Stimulated activated CD4-positive, alpha-beta T cell treated with anti-CD3 and anti-CD28 coated beads, Interleukin-1b, Interleukin-23, amount 100 ng/mL, for 4 hours (primary cell): Measurements from ENCODE around the gene CSF3.
"Not testable (repeated sequence)": the region's sequence is repeated elsewhere in the genome, so short reads cannot be mapped to it uniquely, and the experiment has no call there.

Experiments used
- DNase-seq, 2 donors: peaks; one replicate each; pipeline ENCODE4 v3.0.0-alpha.2; 2020; ENCODE audit warnings: low read depth in 2 of 2

CSF3 gene

DNA sequence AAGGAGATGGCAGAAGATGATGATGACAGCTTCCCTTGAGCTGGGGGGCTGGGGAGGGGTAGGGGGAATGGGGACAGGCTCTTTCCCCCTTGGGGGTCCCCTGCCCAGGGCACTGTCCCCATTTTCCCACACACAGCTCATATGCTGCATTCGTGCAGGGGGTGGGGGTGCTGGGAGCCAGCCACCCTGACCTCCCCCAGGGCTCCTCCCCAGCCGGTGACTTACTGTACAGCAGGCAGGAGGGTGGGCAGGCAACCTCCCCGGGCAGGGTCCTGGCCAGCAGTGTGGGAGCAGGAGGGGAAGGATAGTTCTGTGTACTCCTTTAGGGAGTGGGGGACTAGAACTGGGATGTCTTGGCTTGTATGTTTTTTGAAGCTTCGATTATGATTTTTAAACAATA, 17.7 kb upstream of the CSF3 start:
- DNase-seq, result no peak

GRCh38 chr17:39999067-39999466, 16.2 kb upstream of the CSF3 start:
- no peak for DNase-seq

DNA sequence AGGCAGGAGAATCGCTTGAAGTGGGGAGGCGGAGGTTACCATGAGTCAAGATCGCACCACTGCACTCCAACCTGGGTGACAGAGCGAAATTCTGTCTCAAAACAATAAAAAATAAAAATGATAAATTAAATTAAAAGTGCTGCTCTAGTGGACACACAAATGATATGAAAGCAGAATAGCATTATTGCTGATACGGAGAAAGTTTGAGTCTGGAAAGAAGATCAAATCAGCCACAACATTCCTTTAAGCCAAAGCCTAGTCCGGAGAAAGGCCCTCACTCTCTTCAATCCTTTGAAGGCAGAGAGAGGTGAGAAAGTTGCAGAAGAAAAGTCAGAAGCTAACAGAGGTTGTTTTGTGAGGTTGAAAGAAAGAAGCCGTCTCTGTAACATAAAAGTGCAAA, 15.1 kb upstream of the CSF3 start:
- DNase-seq, result no peak

DNA sequence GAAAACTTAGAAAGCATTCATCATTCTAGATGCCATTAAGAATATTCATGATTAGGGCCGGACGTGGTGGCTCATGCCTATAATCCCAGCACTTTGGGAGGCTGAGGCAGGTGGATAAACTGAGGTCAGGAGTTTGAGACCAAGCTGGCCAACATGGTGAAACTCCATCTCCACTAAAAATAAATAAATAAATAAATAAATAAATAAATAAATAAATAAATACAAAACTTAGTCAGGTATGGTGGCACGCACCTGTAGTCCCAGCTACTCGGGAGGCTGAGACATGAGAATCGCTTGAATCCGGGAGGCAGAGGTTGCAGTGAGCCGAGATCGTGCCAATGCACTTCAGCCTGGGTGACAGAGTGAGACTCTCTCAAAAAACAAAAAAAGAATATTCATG, 13.9 kb upstream of the CSF3 start:
- DNase-seq, result not testable (repeated sequence)

DNA sequence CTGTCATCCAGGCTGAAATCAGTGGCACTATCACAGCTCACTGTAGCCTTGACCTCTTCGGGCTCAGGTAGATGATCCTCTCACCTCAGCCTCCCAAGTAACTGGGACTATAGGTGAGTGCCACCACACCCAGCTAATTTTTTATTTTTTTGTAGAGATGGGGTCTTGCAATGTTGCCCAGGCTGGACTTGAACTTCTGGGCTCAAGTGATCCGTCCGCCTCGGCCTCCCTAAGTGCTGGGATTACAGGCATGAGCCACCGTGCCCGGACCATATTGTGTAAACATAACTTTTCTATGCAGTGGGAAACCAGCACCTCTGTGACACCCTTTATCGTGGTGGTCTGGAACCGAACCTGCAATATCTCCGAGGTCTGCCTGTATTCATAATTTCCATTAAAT, 11.2 kb upstream of the CSF3 start:
- DNase-seq, result no peak

- no peak for DNase-seq
These were observed 10.5 kb upstream of the CSF3 start for GRCh38 chr17:40004712-40005111.

DNA sequence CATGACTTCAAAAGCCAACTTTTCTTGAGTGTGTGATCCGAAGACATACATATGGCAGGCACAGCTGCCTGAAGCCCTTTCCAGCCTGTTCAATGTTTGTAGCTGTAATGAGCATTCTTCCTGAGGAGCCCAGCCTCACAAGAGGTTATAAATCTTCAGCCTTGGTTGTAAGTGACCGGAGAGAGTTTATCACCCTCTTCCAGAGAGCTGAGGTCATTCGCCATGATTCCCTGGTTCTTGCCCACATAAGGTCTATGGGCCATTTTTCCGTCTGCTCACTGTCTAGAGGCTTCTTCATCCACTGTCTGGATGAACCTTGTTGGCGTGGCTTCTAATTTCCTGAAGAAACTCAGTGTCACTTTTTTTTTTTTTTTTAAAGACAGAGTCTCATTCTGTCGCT, 9.7 kb upstream of the CSF3 start:
- DNase-seq, result no peak

DNA sequence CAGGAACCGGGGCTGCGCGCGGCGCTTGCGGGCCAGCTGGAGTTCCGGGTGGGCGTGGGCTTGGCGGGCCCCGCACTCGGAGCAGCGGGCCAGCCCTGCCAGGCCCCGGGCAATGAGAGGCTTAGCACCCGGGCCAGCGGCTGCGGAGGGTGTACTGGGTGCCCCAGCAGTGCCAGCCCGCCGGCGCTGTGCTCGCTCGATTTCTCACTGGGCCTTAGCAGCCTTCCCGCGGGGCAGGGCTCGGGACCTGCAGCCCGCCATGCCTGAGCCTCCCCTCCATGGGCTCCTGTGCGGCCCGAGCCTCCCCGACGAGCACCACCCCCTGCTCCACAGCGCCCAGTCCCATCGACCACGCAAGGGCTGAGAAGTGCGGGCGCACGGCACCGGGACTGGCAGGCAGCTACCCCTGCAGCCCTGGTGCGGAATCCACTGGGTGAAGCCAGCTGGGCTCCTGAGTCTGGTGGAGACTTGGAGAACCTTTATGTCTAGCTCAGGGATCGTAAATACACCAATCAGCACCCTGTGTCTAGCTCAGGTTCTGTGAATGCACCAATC, 4.2 kb upstream of the CSF3 start:
- DNase-seq, result not testable (repeated sequence)

DNA sequence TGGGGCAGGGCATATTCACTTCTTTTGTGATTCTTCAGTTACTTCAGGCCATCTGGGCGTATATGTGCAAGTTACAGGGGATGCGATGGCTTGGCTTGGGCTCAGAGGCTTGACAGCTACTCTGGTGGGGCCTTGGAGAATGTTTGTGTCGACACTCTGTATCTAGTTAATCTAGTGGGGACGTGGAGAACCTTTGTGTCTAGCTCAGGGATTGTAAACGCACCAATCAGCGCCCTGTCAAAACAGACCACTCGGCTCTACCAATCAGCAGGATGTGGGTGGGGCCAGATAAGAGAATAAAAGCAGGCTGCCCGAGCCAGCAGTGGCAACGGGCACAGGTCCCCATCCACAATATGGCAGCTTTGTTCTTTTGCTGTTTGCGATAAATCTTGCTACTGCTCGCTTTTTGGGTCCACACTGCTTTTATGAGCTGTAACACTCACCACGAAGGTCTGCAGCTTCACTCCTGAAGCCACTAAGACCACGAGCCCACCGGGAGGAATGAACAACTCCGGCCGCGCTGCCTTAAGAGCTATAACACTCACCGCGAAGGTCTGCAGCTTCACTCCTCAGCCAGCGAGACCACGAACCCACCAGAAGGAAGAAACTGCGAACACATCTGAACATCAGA, 3.1 kb upstream of the CSF3 start:
- not testable (repeated sequence) for DNase-seq

- DNase-seq, result no peak
These were observed 762 bp upstream of the CSF3 start for GRCh38 chr17:40014375-40014980.

- no peak for DNase-seq
These were observed 1.1 kb downstream of the CSF3 start for GRCh38 chr17:40015998-40016985.

DNA sequence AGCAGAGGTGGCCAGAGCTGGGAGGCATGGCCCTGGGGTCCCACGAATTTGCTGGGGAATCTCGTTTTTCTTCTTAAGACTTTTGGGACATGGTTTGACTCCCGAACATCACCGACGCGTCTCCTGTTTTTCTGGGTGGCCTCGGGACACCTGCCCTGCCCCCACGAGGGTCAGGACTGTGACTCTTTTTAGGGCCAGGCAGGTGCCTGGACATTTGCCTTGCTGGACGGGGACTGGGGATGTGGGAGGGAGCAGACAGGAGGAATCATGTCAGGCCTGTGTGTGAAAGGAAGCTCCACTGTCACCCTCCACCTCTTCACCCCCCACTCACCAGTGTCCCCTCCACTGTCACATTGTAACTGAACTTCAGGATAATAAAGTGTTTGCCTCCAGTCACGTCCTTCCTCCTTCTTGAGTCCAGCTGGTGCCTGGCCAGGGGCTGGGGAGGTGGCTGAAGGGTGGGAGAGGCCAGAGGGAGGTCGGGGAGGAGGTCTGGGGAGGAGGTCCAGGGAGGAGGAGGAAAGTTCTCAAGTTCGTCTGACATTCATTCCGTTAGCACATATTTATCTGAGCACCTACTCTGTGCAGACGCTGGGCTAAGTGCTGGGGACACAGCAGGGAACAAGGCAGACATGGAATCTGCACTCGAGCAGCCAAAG, 2.3 kb downstream of the CSF3 start:
- DNase-seq, result no peak

DNA sequence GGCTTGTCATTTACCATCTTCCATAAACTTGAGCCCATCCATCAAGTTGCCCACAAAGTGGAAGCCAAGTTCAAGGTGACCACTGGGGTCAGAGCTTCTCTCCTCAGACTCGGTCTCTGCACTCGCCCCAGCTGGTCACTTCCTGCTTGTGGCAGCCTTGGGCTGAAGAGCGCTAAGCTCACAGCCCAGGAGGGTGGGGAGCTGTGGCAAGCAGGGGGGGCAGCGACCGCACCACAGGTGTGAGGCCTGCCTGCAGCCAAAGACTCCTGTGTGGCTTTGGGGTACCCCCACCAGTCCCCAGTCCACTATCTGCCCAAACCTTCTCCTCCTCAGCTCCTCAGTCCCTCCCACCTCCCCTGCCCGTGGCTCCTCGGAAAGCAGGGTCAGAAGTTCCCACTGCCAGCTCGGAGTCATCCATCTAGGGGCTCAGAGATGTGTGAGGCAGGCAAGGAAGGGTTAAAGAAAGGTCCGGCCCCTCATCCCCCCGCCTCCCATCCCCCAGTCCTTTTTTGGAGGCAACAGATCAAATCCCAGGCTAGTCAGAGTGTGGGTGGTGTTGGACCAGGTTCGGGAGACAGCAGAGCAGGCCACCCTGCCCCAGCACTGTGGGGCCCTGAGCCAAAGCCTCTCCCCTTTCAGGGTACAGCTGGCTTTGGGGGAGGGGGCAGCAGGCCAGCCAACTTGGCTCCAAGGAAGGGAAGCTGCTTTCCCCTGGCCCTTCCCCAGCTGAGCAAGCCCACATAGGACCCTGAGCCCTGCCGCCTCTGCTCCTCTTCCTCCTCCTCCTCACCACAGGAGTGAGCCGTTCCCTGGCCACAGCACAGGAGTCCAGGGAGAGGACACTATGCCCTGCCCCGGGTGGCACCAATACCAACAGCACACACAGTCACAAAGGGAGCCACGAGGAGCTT, 3.2 kb downstream of the CSF3 start:
- DNase-seq, result no peak

DNA sequence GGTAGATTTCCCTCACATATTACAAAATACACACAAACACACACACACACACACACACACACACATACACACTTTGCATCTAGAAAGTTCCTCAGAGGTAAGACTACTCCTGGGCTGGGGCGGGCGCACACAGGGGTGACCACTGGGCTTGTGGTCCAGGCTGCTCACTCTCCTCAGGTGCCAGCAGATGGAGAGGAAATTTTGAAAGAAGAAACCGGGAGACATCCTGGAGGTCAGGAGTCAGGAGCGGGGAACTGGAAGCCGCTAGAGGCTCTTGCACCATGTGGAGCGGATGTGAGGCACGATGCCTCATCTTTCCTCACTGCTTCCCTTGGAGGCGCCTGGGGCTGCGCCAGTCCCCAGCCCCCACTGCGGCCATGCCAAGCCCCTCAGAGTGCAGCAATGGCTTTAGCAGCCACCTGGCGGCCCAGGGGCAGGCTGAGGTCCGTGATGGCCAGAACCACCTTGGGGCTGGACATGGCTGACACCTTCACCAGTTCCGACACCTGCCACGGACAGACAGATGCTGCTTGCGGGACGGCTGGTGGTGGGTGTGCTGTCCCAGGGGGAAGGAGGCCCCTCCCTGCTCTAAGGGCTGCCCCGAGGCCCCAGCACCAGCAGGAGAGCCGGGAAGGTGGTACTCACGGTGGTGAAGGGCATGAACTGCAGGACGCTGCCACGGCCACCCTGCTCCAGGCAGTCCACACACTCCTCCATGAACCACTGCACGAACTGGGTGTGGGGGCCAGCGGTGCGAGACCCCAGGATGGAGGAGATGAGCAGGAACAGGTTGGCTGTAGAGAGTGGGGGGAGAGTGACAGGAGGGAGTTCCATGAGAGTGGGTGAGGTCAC, 4.1 kb downstream of the CSF3 start:
- no peak for DNase-seq

- no peak for DNase-seq
These were observed 4.9 kb downstream of the CSF3 start for GRCh38 chr17:40020146-40020545.

DNA sequence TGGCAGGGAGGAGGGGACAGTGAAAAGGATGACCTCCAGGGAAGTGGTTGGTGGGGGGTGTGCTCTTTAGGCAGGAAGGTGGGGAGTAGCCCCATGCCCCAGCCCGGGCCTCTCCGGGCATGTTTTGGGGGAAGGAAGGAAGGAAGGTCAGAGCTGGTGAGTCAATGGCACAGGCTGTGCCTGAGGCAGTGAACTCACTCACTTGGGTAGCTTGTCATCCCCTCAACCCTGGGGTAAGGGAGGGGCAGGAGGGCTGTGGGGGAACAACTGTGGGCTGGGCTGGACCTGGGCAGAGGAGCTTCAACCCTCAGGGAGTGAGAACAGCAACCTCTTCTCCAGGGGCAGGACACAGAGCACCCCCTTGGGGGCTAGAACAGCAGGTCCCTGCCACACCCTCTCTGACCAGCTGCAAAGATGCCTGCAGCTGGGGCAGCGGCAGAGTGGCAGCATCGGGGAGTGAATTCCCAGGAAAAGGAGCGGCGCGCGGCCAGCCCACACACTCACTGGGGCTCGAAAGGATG, 6.3 kb downstream of the CSF3 start:
- DNase-seq, result no peak

DNA sequence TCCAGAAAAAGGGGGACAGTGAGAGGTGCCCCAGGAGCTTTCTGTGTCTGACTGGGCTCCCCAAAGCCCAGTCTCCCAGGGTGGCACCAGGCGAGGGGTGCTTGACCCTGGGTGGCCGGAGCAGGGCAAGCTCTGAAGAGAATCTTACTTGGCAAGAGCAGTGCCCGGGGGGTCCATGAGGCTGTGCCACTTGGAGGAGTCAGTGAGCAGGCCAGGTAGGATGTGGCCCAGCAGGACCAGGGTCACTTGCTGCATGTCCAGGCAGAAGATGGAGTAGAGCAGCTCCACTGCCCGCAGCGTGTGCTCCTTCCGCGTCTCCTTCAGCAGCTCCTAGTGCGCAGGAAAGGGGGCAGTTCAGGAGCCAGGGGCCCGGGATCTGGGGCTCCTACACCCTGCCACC, 7.3 kb downstream of the CSF3 start:
- no peak for DNase-seq

DNA sequence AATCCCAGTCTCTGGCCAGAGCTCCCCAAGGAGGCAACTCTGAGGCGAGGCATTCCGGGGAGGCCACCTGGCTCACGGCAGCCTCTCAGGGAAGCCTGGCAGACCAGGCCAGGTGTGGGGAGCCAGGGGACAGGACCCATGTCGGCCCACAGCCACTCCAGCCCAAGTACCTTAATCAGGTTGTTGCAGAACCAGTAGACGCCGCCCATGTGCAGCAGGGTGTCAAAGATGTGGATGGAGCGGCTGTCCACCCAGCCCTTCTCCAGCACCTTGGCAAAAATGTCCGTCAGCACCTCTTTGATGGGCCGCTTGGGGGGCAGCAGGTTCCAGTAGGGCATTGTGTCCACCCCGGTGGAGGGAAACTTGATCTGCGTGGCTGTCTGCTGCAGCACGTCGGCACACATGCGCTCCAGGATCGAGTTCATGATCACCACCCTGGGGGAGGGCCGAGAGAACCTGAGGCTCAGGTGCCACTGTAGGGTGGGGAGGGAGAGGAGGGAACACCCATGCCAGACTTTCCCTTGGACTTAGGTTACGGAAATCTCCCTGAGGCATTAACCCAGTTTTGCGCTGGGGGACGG, 7.8 kb downstream of the CSF3 start:
- DNase-seq, result no peak

- DNase-seq, result no peak
These were observed 8.5 kb downstream of the CSF3 start for GRCh38 chr17:40023590-40024292.
